A673 (cell line): ENCODE measurements around the gene SUZ12.

Experiments
- EZH2 ChIP-seq: fragments of 200-600 bp; sonication (generic); IDR thresholded peaks from 2 replicates; pipeline ENCODE4 v1.6.1; 2017; ENCODE audit warnings: borderline replicate concordance, low read depth, mild to moderate bottlenecking, mixed read lengths, antibody characterized with exemption, low read length; ENCODE audit not compliant: poor library complexity, severe bottlenecking
- TF ChIP-seq, protein P1 (sequence below): fragments of 300-800, 200-600 bp; sonication (generic); conservative IDR thresholded peaks from 2 replicates; pipeline ENCODE4 v1.5.1; 2017; ENCODE audit warnings: low read depth, mild to moderate bottlenecking, antibody characterized with exemption, low read length, moderate library complexity, mixed read lengths

- no peak for TF ChIP-seq EZH2
- TF ChIP-seq, protein P1, sequence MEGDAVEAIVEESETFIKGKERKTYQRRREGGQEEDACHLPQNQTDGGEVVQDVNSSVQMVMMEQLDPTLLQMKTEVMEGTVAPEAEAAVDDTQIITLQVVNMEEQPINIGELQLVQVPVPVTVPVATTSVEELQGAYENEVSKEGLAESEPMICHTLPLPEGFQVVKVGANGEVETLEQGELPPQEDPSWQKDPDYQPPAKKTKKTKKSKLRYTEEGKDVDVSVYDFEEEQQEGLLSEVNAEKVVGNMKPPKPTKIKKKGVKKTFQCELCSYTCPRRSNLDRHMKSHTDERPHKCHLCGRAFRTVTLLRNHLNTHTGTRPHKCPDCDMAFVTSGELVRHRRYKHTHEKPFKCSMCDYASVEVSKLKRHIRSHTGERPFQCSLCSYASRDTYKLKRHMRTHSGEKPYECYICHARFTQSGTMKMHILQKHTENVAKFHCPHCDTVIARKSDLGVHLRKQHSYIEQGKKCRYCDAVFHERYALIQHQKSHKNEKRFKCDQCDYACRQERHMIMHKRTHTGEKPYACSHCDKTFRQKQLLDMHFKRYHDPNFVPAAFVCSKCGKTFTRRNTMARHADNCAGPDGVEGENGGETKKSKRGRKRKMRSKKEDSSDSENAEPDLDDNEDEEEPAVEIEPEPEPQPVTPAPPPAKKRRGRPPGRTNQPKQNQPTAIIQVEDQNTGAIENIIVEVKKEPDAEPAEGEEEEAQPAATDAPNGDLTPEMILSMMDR = no peak
Measured at GRCh38 chr17:31907342-31907962, 29.4 kb upstream of the SUZ12 start.
